GM21825 (cell line): ENCODE measurements around the gene WNT9A.
A peak's percentile ranks its signal among the peaks of the same experiment; 100 is the strongest.

Source experiments
- ATAC-seq: cut with Tn5 transposase; IDR thresholded peaks from one replicate; pipeline ENCODE4 v1.9.1; 2021; ENCODE audit warnings: mild to moderate bottlenecking, moderate library complexity; ENCODE audit not compliant: unreplicated experiment

WNT9A gene

DNA sequence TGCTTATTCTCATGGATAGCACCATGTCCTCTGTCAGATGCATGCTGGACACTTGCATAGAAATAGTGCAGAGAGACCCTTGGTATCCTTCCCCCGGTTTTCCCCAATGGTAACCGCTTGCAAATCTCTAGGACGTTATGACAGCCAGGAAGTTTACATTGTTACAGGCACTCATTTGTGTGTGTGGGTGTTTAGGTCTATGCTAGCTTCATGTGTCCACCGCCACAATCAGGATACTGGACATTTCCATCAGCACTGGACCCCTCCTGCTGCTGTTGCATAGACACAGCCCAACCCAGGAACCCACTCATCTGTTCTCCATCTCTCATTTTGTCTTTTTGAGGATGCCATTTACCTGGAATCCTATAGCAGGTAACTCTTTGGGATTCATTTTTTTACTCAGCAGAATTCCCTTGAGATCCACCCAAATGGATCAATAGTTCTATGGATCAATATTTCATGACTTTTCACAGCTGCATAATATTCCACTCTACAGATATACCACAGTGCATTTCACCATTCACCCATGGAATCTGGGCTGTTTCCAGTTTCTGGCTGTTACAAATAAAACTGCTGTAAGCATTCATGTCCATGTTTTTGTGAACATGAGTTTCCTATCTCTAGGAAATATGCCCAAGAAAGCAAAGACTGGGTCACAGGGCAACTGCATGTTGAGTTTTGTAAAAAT, 6.6 kb upstream of the WNT9A start:
- ATAC-seq: no peak

GRCh38 chr1:227953022-227953412, 5.3 kb upstream of the WNT9A start:
- ATAC-seq: no peak

DNA sequence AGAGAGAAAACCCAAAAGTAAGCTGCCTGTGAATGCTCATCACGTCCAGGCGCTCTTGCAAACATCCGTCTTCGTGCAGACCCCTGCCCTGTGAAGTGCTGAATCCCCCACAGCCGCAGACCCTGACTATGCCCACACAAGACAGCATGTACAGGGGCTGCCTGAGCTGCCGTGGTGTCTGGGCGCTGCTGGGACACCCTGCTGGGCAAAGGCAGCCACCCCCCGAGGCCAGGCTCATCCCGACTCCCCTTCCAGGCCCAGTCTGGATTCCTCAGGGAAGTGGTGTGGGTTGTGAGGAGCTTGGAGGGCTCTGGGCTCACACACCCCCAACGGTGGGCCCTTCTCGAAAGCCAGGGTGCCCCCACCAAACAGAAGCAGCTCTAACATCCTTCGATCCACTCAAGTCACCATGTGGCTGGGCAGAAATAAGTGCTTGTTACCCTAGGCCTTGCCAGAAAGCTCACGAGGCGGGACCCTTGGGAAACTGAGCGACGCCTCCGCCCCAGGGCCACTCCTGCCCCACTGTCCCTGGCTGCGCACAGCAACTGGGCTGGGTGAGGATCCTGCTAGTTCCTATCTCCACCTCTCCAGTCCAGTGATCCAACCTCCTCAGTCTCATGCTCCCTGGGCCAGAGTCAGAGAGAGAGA, 4.8 kb upstream of the WNT9A start:
- ATAC-seq: no peak

- ATAC-seq: no peak
These were observed 4.1 kb upstream of the WNT9A start for GRCh38 chr1:227951624-227952373.

DNA sequence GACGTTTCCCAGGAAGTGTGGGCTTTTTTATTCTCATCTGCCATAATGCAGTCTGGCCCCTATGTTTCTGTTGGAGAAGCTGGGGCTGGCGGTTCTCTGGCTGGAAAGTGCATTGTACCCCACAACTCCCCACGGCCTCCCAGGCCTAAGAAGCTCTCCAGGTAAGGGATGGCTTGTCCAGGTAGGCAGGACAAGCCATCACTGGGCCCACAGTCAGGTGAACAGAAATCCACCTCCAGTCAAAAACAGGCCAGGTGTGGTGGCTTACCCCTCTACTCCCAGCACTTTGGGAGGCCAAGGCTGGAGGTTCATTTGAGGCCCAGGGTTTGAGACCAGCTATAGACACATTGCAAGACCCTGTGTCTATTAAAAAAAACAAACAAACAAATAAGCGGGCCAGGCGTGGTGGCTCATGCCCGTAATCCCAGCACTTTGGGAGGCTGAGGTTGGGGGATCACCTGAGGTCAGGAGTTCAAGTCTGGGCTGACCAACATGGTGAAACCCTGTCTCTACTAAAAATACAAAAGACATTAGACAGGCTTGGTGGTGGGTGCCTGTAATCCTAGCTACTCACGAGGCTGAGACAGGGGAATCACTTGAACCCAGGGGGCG, 3.1 kb upstream of the WNT9A start:
- no peak for ATAC-seq

- ATAC-seq: no peak
These were observed 2.4 kb upstream of the WNT9A start for GRCh38 chr1:227949954-227950734.

- no peak for ATAC-seq
These were observed 1.7 kb upstream of the WNT9A start for GRCh38 chr1:227949341-227949921.

- ATAC-seq: no peak
These were observed 945 bp upstream of the WNT9A start for GRCh38 chr1:227948493-227949260.

- ATAC-seq: no peak
These were observed 401 bp downstream of the WNT9A start for GRCh38 chr1:227947386-227947675.

DNA sequence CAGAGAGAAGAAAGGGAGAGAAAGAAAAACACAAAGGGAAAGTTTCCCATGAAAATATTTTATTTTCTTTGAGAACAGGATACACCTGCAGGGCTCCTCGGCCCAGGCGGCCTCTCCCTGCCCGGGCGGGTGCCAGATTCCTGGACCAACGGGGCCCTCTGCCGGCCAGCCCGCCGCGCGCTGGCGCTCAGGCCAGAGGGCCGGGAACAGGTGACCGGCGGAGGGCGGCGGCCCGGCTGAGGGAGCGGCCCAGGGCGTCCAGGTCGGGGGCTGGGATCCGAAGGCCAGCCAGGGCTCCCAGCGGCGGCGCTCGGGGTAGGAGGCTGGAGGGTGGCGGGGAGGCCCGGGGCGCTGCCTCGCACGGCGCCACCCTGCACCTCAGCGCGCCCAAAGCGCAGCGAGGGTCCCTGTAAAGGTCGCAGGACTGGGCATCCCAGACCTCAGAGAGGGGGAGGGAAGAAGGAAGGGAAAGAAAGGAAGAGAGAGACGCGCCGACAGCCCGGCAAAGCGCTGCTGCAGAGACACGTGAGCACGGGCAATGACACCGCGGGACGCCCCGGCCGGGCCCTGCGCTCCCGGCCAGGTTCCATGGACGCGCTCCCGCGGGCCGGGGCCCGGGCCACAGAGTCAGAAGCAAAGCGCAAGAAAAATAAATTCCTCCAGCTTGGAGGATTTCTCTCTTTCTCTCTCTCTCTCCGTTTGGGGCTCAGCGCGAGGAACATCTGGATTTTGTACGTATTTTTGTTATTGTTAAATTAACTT, 927 bp downstream of the WNT9A start:
- peak; percentile 68 for ATAC-seq

DNA sequence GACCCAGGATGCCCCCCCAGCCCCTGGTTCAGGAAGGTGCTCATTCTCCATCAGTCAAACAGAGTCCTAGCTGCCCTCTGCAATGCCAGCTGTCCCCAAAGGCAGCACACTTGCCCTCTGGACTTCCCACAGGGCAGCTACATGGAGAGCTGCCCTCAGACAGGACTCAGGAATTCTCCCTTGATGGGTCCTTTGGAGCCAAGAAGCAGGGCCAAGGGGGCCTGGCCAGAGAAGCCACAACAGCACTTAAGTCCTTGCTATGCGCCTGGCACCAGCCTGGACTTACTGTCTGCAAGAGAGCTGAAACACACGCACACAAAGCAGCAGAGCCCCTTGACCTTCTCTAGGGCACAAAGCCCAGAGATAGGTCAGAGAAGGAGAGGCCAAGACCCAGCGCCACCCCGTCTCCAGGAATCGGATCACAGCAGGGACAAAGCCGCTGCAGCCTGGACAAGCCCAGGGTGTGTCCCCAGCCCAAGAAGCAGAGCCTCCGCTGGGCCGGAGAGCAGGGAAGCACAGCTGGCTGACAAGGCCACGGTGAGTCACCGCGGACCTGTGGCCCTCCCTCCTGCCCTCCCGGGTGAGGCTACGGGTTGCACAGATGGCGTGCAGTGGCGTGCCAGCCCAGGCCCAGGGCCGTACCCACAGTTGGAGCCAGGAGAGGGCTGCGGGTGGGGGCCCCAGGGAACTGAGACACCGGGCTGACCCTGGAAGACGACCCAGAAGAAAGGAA, 1.7 kb downstream of the WNT9A start:
- peak; percentile 18 for ATAC-seq

- ATAC-seq: no peak
These were observed 2.5 kb downstream of the WNT9A start for GRCh38 chr1:227944931-227945890.

DNA sequence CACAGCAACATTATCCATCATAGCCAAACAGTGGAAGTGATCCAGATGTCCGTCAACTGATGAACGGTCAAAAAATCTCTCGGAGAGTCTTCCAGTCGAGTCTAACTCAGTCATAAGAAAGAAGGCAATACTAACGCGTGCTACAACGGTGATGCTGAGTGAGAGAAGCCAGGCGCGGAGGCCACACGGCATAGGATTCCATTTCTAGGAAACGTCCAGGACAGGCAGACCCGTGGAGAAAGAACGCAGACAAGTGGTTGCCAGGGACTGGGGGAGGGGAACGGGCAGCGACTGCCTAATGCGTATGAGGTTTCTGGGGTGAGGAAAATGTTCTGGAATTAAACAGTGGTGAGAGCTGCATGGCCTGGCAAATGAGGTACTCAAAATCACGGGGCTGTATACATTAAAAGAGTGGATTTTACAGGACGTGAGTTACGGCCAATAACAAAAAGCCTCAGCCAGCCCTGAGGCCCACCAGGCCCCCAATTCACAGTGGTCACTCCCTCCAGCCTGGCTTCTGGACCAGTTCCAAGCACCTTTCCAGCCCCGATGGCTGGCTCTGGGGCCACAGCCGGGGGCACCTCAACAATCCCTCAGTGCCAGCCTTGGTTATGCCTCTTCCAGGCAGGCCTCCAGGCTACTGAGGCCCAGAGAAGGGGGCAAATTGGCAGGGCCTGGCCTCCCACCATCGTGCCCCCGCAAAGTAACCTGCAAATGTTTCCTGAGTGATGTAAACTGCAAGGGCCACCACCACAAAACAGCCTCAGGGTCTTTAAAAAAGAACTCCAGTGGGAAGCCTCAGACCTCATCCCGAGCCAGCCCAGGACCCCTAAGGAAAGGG, 3.4 kb downstream of the WNT9A start:
- ATAC-seq: no peak

DNA sequence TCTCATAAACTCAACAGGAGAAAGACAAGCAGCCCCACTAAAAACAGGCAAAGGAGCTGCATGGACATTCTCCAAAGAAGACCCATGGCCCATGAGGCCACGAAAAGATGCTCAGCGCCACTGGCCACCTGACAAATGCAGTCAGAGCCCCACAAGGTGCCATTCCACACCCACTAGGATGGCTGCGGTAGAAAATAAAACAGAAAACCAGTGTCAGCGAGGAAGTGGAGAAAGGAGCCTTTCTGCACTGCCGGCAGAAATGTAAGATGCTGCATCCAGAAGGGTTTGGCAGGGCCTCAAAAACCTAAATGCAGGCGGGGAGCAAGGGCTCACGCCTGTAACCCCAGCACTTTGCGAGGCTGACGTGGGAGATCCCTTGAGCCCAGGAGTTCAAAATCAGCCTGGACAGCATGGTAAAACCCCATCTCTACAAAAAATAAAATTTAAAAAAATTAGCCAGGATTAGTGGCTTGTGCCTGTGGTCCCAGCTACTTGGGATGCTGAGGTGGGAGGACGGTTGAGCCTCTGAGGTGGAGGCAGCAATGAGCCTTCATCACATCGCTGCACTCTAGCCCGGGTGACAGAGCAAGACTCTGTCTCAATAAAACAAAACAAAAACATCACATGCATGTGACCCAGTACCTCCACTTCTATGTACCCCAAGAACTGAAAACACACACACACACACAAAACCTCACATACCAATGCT, 4.2 kb downstream of the WNT9A start:
- no peak for ATAC-seq

GRCh38 chr1:227942716-227943261, 4.9 kb downstream of the WNT9A start:
- ATAC-seq: no peak
